Esophagus muscularis mucosa (tissue), 4 donors: ENCODE results near the gene MAGI1.

Experiments used
- EP300 ChIP-seq: sonication (generic); formaldehyde crosslinking; IDR thresholded peaks from one replicate; pipeline ENCODE4 v1.6.1; 2017; ENCODE audit warnings: antibody characterized with exemption
- POLR2A ChIP-seq: fragments of 450-650 bp; IDR thresholded peaks from one replicate; pipeline ENCODE4 v1.6.1; 2017; ENCODE audit warnings: antibody characterized with exemption, moderate library complexity, mild to moderate bottlenecking, low read depth
- TF ChIP-seq, protein P1 (sequence below), 3 experiments: fragments of 200-600 bp in 2 of 3; fragments of 450-650 bp in 1 of 3; sonication (generic) in 2 of 3; IDR thresholded peaks; one replicate each; pipeline ENCODE4 v1.5.1; 2017 to 2019; ENCODE audit warnings: antibody characterized with exemption in 3 of 3, mild to moderate bottlenecking in 2 of 3, moderate library complexity in 1 of 3

DNA sequence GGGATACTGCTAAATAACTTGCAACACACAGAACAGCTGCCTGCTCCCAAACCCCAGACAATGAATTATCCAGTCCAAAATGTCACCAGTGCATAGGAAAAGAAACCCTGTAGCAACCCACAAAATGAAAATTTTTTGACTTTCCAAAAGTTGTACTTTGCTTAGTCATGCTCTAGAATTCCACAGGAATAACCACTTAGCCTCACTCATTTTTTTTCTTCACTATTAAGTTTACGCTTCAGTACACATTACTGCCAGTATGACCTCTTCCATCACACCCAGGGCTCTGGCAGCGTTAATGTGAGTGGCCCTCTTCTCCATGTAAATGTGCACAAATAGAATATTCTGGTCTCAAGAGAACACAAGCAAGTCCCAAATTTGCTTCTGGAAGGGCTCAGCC is 259.8 kb downstream of the MAGI1 start:
- TF ChIP-seq, protein P1, sequence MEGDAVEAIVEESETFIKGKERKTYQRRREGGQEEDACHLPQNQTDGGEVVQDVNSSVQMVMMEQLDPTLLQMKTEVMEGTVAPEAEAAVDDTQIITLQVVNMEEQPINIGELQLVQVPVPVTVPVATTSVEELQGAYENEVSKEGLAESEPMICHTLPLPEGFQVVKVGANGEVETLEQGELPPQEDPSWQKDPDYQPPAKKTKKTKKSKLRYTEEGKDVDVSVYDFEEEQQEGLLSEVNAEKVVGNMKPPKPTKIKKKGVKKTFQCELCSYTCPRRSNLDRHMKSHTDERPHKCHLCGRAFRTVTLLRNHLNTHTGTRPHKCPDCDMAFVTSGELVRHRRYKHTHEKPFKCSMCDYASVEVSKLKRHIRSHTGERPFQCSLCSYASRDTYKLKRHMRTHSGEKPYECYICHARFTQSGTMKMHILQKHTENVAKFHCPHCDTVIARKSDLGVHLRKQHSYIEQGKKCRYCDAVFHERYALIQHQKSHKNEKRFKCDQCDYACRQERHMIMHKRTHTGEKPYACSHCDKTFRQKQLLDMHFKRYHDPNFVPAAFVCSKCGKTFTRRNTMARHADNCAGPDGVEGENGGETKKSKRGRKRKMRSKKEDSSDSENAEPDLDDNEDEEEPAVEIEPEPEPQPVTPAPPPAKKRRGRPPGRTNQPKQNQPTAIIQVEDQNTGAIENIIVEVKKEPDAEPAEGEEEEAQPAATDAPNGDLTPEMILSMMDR (IDR thresholded peaks at IDR 0.05): no peak
- no peak for TF ChIP-seq POLR2A
- no peak for TF ChIP-seq EP300
